GM19351 (cell line): ENCODE measurements around the gene MYO1C.
A peak's percentile ranks its signal among the peaks of the same experiment; 100 is the strongest.
"Not testable (repeated sequence)": the region's sequence is repeated elsewhere in the genome, so short reads cannot be mapped to it uniquely, and the experiment has no call there.

ENCODE experiments used
- ATAC-seq: cut with Tn5 transposase; IDR thresholded peaks from one replicate; pipeline ENCODE4 v1.9.1; 2021; ENCODE audit warnings: mild to moderate bottlenecking, moderate library complexity; ENCODE audit not compliant: unreplicated experiment

The MYO1C gene

GRCh38 chr17:1509290-1509881 is 16.9 kb upstream of the MYO1C start:
- no peak for ATAC-seq

DNA sequence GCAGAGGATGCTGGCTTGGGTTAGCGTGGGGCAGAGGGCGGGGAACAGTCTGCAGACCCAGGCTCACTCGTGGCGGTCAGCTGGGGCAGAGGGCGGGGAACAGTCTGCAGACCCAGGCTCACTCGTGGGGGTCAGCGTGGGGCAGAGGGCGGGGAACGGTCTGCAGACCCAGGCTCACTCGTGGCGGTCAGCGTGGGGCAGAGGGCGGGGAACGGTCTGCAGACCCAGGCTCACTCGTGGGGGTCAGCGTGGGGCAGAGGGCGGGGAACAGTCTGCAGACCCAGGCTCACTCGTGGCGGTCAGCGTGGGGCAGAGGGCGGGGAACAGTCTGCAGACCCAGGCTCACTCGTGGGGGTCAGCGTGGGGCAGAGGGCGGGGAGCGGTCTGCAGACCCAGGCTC is 16.2 kb upstream of the MYO1C start:
- ATAC-seq = not testable (repeated sequence)

DNA sequence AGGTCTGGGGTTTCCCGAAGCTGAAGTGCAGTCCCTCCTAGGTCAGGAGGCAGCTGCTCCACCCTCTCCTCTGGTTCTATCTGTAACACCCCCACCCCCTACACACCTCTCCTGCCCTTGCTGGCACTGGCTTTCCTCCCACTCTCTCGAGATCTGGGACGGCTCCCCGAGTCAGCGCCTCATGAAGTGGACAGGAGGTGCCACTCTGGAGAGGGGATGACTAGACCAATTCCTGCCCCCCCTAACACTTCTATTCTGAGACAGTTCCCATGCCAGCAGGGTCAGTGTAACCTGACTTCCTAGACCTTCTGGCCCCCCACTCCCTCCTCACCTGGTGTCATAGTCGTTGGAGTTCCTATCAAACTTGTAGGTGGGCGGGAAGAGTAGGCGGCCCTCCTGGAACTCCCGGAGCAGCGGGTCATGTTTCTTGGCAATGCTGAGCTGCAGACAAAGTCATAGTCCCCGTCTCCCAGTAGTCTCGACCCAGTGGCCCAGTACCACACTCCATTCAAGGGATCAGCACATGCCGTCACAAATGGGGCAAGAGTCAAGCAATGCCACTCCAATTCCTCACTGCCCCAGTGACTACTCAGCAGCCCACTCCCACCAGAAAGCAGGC is 14.3 kb upstream of the MYO1C start:
- no peak for ATAC-seq

DNA sequence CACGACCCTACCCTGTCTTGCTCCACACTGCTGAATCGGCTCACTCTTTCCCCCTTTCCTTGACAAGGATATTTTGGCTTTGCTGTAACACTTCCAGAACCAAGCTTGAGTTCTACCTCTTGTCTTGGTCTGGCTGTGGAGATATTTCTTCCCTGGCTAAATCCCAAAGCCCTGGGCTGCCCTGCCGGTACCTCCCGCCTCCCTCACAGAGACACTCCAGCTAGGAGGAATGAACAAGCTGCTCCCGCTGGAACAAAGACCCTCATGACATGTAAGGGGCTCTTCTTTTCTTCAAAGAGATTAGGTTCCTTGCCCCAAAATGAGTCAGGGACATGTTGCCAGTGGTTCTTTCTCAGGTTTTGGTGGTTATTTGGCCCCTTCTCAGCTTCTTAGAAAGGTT is 13.1 kb upstream of the MYO1C start:
- ATAC-seq = no peak

GRCh38 chr17:1504866-1505265 is 12.4 kb upstream of the MYO1C start:
- no peak for ATAC-seq

DNA sequence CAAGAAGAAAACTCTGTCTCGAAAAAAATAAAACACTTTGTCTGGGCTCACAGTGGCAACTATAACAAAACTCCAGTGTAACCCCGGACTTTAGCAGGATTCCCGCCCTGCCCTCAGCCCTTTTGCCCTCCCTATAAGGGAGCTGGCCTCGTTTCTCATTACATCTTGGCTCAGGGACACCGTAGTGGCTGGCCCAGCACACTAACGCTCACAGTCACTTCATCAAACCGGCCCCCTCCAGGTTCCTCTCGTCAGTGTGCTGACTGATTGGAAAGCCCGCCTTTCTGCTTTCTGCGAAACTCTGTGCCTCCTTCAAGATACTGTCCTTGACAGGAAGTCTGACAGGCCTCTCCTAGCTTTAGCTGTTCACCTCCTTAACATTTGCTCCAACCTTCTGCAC is 11.2 kb upstream of the MYO1C start:
- no peak for ATAC-seq

DNA sequence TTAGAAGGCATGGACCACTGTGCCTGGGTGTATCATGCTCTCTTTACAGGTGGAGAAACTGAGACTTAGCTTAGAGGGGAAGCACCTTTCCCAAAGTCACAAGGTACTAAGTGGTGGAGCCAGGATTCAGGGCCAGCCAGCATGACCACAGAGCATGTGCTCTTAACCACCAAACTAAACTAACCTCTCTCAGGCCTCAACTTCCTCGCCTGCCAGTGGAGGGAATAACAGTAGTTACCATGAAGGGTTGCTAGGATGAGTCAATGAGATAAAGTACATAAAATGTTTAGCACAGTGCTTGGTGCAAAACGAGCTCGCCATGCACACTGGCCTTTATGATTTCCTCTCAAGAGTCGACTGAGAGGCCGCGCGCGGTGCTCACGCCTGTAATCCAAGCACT is 6.4 kb upstream of the MYO1C start:
- no peak for ATAC-seq

- ATAC-seq = no peak
These were observed 5.7 kb upstream of the MYO1C start for GRCh38 chr17:1498233-1498632.

DNA sequence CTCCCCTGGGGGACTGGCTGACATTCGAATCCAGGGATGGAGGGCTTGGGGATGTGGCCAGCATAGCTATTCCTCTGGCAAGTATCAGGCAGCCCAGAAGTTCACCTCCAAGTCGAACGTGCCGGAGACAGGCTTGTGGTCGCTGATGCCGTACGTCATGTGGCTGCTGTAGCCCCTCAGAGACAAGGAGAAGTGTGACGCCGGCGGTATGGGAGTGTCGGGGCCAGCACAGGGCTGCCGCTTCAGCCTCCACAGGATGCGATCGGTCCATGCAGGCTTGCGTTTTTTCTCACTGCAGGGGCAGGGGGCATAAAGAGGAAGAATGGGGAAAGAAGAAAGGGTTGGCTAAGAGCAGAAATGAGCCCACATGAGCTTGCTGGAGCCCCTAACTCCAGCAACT is 5.3 kb upstream of the MYO1C start:
- ATAC-seq = no peak

GRCh38 chr17:1496869-1497268 is 4.4 kb upstream of the MYO1C start:
- ATAC-seq = no peak

- ATAC-seq = no peak
These were observed 2.9 kb upstream of the MYO1C start for GRCh38 chr17:1495265-1495989.

DNA sequence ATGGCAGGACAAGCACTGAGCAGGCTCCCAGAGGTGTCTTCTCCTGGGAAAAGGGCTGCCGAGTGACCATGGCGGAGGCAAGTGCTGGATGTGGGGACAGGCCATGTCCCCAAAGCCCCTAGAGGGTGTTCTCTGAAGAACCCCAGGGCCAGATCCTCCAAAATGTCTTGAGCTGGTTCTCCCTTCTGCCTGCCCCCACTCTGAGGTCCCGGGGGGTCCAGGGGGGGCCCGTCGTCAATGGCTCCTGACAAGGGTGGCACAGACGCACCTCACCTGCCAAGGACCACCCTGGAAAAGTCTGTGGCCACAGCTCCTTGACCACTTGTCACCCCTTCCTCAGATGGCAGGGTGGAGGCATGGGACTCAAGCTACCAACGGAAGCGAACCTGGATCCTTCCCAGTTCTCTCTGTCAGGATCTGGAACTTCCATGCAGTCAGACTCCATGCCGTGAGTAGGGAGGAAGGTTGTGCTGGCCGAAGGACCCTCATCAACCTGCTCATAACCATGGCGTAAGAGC is 2.3 kb upstream of the MYO1C start:
- ATAC-seq = no peak

DNA sequence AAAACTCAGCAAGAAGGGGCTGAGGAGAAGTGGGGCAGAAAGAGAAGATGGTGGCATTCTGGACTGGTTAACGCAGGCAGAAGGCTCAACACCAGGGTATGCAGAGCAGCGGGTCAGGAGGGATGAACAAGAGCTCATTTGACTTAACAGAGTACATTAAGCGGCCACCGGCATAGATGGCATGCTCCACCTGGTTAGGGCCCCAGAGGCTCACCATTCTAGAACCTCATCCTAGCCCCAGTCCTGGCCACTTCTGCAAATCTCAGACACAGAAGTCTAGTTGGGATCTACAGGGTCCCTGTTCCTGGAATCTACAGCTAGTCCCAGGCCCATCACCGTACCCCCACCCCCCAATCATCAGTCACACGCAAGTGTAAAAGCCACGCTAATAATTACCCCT is 1.7 kb upstream of the MYO1C start:
- ATAC-seq = no peak

DNA sequence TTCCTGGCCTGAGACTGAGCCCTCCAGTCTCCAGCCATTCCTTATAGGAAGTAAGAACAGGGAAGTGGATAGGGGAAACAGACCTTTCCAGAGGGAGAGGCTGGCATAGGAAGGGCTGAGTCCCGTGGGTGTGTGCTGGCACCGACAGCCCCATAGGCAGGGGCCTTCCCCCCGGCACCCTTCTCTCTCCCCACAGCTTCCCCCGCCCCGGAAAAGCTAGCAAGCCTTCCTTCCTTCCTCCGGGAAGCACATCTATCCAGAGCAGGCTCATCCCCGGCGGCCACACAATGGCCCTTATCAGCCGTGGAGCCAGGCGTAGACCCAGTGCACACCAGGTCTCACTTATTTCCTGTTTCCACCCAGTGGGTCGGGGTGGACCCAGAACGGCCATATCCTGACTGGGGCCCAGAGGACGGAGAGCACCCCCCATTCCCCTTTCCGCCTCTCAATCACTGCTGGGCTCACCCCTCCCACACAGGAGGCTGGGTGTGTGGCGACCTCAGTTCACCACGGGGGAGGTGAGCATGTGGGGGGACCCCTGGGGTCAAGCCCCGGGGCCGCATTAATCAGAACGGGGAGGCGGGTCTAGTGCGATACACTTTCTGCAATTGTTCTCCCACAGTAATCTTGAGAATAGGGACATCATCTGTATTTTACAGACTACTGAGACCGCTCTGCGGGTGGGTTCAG is 950 bp upstream of the MYO1C start:
- no peak for ATAC-seq

DNA sequence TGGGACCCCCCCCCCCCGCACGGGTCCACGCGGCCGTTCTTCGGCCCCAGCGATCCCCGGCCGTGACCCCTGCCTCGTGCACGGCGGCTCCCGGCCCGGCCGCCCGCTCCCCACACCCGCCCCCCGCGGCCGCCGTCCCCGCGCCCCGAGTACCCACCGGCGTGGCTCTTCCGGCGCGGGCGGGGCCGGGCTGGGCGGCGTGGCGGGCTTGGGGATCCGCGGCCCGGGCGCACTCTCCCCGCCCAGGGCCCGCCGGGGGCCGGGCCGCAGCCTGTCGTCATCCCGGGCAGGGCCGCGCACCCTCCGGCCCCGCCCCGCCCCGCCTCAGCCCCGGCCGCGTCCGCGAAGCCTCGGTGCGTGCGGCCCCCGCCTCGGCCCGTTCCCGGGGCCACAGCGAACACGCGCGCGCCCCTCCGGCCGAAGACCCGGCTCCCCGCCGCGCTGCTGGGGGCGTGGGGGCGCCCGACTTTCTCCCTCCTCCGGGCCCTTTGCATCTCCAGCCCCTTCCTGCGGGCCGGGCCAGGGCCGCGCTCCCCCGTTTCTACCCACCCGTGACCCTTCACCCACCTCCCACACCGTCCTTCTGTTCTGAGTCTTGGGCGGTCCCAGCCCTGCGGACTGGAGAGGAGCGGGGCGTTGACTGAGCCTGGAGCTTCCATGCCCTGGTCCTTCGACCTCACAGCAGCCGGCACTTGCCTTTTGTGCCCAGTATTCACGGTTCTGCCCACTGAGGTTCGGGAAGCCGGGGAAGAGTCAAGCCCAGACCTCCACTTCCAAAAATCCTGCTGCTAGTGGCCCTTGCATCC is 840 bp downstream of the MYO1C start:
- ATAC-seq = peak; percentile 48

DNA sequence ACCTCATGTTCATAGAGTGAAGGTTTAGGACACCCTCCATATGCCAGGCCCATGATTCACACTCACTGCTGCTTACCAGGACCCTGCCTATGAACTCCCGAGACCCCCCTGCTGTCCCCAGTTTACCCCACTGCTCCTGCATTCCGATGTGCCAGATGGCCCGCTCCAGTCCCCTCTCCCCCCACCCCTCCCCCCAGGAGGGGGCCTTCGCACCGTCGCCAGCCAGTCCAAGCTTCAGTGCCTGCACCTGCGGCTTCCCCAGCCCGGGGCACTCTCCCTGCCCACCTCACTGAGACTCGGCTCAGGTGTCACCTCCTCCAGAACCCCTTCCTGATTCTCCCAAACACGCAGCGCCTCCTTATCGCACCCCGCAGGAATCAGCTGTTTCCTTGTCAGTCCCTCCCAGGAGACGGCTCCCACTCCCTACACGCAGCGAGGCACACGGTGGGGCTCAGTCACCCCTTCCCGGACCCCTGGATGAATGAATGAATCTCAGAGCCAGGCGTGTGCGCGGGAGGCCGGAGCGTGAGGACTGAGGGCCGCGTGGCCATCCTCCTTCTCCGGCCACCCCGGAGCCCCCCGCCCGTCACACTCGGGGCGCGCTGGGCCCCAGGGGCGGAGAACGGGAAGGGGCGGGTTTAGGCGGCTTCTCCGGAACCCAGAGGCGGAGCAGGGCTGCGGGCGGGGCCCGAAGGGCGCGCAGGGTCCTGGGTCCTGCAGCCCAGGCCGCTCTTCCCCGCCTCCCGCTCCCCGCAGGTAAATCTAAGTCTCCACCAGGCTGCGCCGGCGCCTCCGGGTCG is 1.6 kb downstream of the MYO1C start:
- peak; percentile 65 for ATAC-seq

GRCh38 chr17:1488826-1489270 is 3.6 kb downstream of the MYO1C start:
- no peak for ATAC-seq

DNA sequence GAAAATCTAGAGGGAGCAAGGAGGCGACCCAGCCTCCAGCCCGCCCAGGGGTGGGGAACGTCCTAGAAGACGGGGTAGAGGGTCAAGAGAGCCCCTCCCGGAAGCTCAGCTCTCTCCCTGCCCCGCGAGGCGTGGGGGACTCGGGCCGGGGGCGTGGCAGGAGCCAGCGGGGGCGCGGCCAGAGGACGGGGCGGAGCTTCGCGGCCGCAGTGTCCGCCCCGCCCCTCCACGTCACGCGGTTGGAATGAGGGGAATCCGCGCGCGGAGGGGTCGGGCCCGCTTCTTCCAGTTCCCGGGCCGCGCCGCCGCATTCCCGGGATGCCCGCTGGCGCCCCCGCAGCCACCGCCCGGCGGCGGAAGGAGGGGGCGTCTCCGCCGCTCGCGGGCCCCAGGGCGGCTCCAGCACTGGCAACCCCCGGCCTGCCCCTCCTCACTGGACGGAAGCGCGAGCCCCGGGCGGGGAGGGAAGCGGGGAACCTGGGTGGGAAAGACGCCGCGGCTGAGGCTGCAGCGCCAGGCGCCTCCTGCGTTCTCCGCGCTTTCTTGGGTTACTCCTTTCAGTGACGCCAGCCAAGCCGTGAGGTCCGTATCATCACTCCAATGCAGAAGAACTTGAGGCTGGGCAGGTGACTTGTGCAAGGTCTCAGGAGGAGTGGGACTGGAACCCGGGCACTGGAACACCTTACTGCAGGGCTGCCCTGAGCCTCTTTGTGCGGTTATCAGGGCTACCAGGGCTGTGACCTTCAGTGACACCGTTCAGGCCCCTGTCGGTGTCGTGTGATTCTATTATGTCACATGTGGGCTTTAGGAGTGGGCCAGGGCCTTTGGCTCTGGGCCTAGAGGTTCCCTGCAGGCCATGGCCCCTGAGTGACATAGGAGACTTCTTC is 4.3 kb downstream of the MYO1C start:
- no peak for ATAC-seq
